ENCODE measurements around the gene TCERG1L.

- TF ChIP-seq, protein P1, sequence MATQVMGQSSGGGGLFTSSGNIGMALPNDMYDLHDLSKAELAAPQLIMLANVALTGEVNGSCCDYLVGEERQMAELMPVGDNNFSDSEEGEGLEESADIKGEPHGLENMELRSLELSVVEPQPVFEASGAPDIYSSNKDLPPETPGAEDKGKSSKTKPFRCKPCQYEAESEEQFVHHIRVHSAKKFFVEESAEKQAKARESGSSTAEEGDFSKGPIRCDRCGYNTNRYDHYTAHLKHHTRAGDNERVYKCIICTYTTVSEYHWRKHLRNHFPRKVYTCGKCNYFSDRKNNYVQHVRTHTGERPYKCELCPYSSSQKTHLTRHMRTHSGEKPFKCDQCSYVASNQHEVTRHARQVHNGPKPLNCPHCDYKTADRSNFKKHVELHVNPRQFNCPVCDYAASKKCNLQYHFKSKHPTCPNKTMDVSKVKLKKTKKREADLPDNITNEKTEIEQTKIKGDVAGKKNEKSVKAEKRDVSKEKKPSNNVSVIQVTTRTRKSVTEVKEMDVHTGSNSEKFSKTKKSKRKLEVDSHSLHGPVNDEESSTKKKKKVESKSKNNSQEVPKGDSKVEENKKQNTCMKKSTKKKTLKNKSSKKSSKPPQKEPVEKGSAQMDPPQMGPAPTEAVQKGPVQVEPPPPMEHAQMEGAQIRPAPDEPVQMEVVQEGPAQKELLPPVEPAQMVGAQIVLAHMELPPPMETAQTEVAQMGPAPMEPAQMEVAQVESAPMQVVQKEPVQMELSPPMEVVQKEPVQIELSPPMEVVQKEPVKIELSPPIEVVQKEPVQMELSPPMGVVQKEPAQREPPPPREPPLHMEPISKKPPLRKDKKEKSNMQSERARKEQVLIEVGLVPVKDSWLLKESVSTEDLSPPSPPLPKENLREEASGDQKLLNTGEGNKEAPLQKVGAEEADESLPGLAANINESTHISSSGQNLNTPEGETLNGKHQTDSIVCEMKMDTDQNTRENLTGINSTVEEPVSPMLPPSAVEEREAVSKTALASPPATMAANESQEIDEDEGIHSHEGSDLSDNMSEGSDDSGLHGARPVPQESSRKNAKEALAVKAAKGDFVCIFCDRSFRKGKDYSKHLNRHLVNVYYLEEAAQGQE (IDR thresholded peaks at IDR 0.05; ENCODE audit: insufficient read depth in 1 of 2, low read depth in 2 of 2, low read length in 2 of 2), result no peak
- no peak for TF ChIP-seq POLR2AphosphoS5 (IDR thresholded peaks at IDR 0.05; ENCODE audit: low read depth, low read length)
- TF ChIP-seq TAF1 (IDR thresholded peaks at IDR 0.05; ENCODE audit: borderline replicate concordance, insufficient read depth, low read length), result no peak
- TF ChIP-seq FOXP2 (optimal IDR thresholded peaks at IDR 0.05; ENCODE audit: borderline replicate concordance, extremely low read depth, extremely low read length, insufficient read depth), result no peak
- no peak for TF ChIP-seq SIN3A (IDR thresholded peaks at IDR 0.05; ENCODE audit: borderline replicate concordance, insufficient read depth, low read length)
These were observed 3.3 kb upstream of the TCERG1L start for GRCh38 chr10:131314799-131315198.
